Activated CD4-positive, alpha-beta memory T cell treated with anti-CD3 and anti-CD28 coated beads for 36 hours (primary cell): ENCODE measurements around the gene ZNF385B. TPM values are rescaled to one million over a fixed set of nuclear protein-coding genes. Genes with fewer than 3 reads are reported as not detected.
"Not testable (repeated sequence)": the region's sequence is repeated elsewhere in the genome, so short reads cannot be mapped to it uniquely, and the experiment has no call there.

ENCODE experiments used
- CTCF ChIA-PET: fragments of 350-600 bp; sonication (Branson Sonifier 250); formaldehyde crosslinking; loops from one replicate; lab custom pipeline; 2021; ENCODE audit warnings: antibody characterized with exemption, inconsistent platforms; lab: Charles Lee
- POLR2A ChIA-PET: fragments of 350-600 bp; sonication (Branson Sonifier 250); formaldehyde crosslinking; loops from one replicate; lab custom pipeline; 2021; ENCODE audit warnings: antibody characterized with exemption; lab: Charles Lee
- DNase-seq: peaks from one replicate; pipeline ENCODE4 v3.0.0-alpha.2; 2020
- H3K27ac Mint-ChIP-seq: one replicate; pipeline ENCODE4 v1.8.0; 2021; ENCODE audit warnings: mixed read lengths
- H3K27me3 Mint-ChIP-seq: one replicate; pipeline ENCODE4 v1.8.0; 2021; ENCODE audit warnings: mixed read lengths
- H3K36me3 Mint-ChIP-seq: one replicate; pipeline ENCODE4 v1.8.0; 2021; ENCODE audit warnings: mixed read lengths
- H3K4me1 Mint-ChIP-seq: one replicate; pipeline ENCODE4 v1.8.0; 2021; ENCODE audit warnings: low read depth, mixed read lengths
- H3K4me3 Mint-ChIP-seq: one replicate; pipeline ENCODE4 v1.8.0; 2021; ENCODE audit warnings: mild to moderate bottlenecking, mixed read lengths
- H3K9me3 Mint-ChIP-seq: one replicate; pipeline ENCODE4 v1.8.0; 2021; ENCODE audit warnings: mixed read lengths
- intact Hi-C: fragments of 100-400 bp; cut with micrococcal nuclease; formaldehyde crosslinking; loops from one replicate; pipeline ENCODE4 v1.15.1; 2023
- total RNA-seq, 2 experiments: library from RNA; stranded (reverse); gene quantifications; one replicate each; pipeline ENCODE4 v1.2.3, GENCODE V29; 2021

The ZNF385B gene
- total RNA-seq, 2 experiments from 2014 or later, result not detected

- CTCF ChIA-PET, result no interaction called here
- POLR2A ChIA-PET, result no interaction called here
- no peaks in the 10 kb centered on the region for H3K4me1 Mint-ChIP-seq
- no peaks in the 10 kb centered on the region for H3K9me3 Mint-ChIP-seq
- H3K27ac Mint-ChIP-seq, result no peak overlapping the region
- no peak overlapping the region for H3K4me3 Mint-ChIP-seq
- no peaks in the 10 kb centered on the region for H3K36me3 Mint-ChIP-seq
- H3K27me3 Mint-ChIP-seq, result peaks cover 3% of the 10 kb centered on the region
- DNase-seq, result no peak
- intact Hi-C loops, result no loop called here
Measured at GRCh38 chr2:179790235-179791217, 70.9 kb downstream of the ZNF385B start.

GRCh38 chr2:179788104-179788503 is 73.3 kb downstream of the ZNF385B start:
- Mint-ChIP-seq H3K27me3 (no peaks in the 10 kb centered on the region), H3K4me1 (no peaks in the 10 kb centered on the region)

GRCh38 chr2:179787601-179788000 is 73.8 kb downstream of the ZNF385B start:
- Mint-ChIP-seq H3K4me1 (no peaks in the 10 kb centered on the region), H3K27ac (no peak overlapping the region), H3K4me3 (no peak overlapping the region), H3K9me3 (peaks cover 2% of the 10 kb centered on the region), H3K27me3 (no peaks in the 10 kb centered on the region), H3K36me3 (no peaks in the 10 kb centered on the region)
- ChIA-PET CTCF (no interaction called here), POLR2A (no interaction called here)
- no peak for DNase-seq
- intact Hi-C loops, result no loop called here

More at GRCh38 chr2:179788104-179788503, 73.3 kb downstream of the ZNF385B start:
- DNase-seq, result no peak
- CTCF ChIA-PET, result no interaction called here
- intact Hi-C loops, result no loop called here
- no peaks in the 10 kb centered on the region for H3K36me3 Mint-ChIP-seq
- H3K4me3 Mint-ChIP-seq, result no peak overlapping the region
- H3K27ac Mint-ChIP-seq, result no peak overlapping the region
- H3K9me3 Mint-ChIP-seq, result peaks cover 2% of the 10 kb centered on the region
- POLR2A ChIA-PET, result no interaction called here

GRCh38 chr2:179785902-179786301 is 75.5 kb downstream of the ZNF385B start:
- H3K4me3 Mint-ChIP-seq, result no peak overlapping the region
- no peaks in the 10 kb centered on the region for H3K36me3 Mint-ChIP-seq
- intact Hi-C loops, result no loop called here
- CTCF ChIA-PET, result no interaction called here
- peaks cover 2% of the 10 kb centered on the region for H3K9me3 Mint-ChIP-seq
- H3K4me1 Mint-ChIP-seq, result no peaks in the 10 kb centered on the region
- H3K27me3 Mint-ChIP-seq, result no peaks in the 10 kb centered on the region
- POLR2A ChIA-PET, result no interaction called here
- no peak overlapping the region for H3K27ac Mint-ChIP-seq
- DNase-seq, result no peak

- H3K27me3 Mint-ChIP-seq, POLR2A ChIA-PET, H3K9me3 Mint-ChIP-seq, H3K4me1 Mint-ChIP-seq, intact Hi-C loops, CTCF ChIA-PET, H3K36me3 Mint-ChIP-seq, H3K4me3 Mint-ChIP-seq, H3K27ac Mint-ChIP-seq, DNase-seq: not testable (repeated sequence)
Measured at GRCh38 chr2:179782346-179782745, 79.1 kb downstream of the ZNF385B start.

GRCh38 chr2:179773986-179774385 is 87.4 kb downstream of the ZNF385B start:
- no peaks in the 10 kb centered on the region for H3K36me3 Mint-ChIP-seq
- intact Hi-C loops, result no loop called here
- POLR2A ChIA-PET, result no interaction called here

GRCh38 chr2:179772346-179772745 is 89.1 kb downstream of the ZNF385B start:
- CTCF ChIA-PET, result no interaction called here

More at GRCh38 chr2:179773986-179774385, 87.4 kb downstream of the ZNF385B start:
- CTCF ChIA-PET, result no interaction called here
- Mint-ChIP-seq H3K9me3 (no peaks in the 10 kb centered on the region), H3K4me1 (no peaks in the 10 kb centered on the region), H3K4me3 (no peak overlapping the region), H3K27ac (no peak overlapping the region), H3K27me3 (peaks cover 6% of the 10 kb centered on the region)
- DNase-seq, result no peak

GRCh38 chr2:179771791-179772190 is 89.6 kb downstream of the ZNF385B start:
- intact Hi-C loops, result no loop called here
- no peak for DNase-seq
- Mint-ChIP-seq H3K36me3 (no peaks in the 10 kb centered on the region), H3K27ac (no peak overlapping the region), H3K27me3 (peaks cover 6% of the 10 kb centered on the region), H3K4me3 (no peak overlapping the region), H3K4me1 (no peaks in the 10 kb centered on the region), H3K9me3 (no peaks in the 10 kb centered on the region)
- ChIA-PET POLR2A (no interaction called here), CTCF (no interaction called here)

More at GRCh38 chr2:179772346-179772745, 89.1 kb downstream of the ZNF385B start:
- Mint-ChIP-seq H3K36me3 (no peaks in the 10 kb centered on the region), H3K4me3 (no peak overlapping the region), H3K4me1 (no peaks in the 10 kb centered on the region), H3K27ac (no peak overlapping the region), H3K9me3 (no peaks in the 10 kb centered on the region), H3K27me3 (peaks cover 6% of the 10 kb centered on the region)
- POLR2A ChIA-PET, result no interaction called here
- intact Hi-C loops, result no loop called here
- no peak for DNase-seq

- POLR2A ChIA-PET, result no interaction called here
- CTCF ChIA-PET, result no interaction called here
Measured at GRCh38 chr2:179770029-179770428, 91.4 kb downstream of the ZNF385B start.

GRCh38 chr2:179769323-179769722 is 92.1 kb downstream of the ZNF385B start:
- ChIA-PET CTCF (no interaction called here), POLR2A (no interaction called here)
- no peak for DNase-seq
- intact Hi-C loops, result no loop called here
- peaks cover 7% of the 10 kb centered on the region for H3K27me3 Mint-ChIP-seq
- no peaks in the 10 kb centered on the region for H3K4me1 Mint-ChIP-seq
- H3K9me3 Mint-ChIP-seq, result no peaks in the 10 kb centered on the region
- H3K4me3 Mint-ChIP-seq, result no peak overlapping the region
- H3K36me3 Mint-ChIP-seq, result no peaks in the 10 kb centered on the region
- H3K27ac Mint-ChIP-seq, result no peak overlapping the region

More at GRCh38 chr2:179770029-179770428, 91.4 kb downstream of the ZNF385B start:
- DNase-seq, result no peak
- Mint-ChIP-seq H3K4me3 (no peak overlapping the region), H3K9me3 (no peaks in the 10 kb centered on the region), H3K27me3 (peaks cover 6% of the 10 kb centered on the region), H3K4me1 (no peaks in the 10 kb centered on the region), H3K36me3 (no peaks in the 10 kb centered on the region), H3K27ac (no peak overlapping the region)
- intact Hi-C loops, result no loop called here

- H3K4me1 Mint-ChIP-seq, result no peaks in the 10 kb centered on the region
- no peak overlapping the region for H3K27ac Mint-ChIP-seq
- ChIA-PET CTCF (no interaction called here), POLR2A (no interaction called here)
- no peaks in the 10 kb centered on the region for H3K36me3 Mint-ChIP-seq
- H3K9me3 Mint-ChIP-seq, result no peaks in the 10 kb centered on the region
- intact Hi-C loops, result no loop called here
- no peak overlapping the region for H3K4me3 Mint-ChIP-seq
- DNase-seq, result no peak
- peaks cover 4% of the 10 kb centered on the region for H3K27me3 Mint-ChIP-seq
Measured at GRCh38 chr2:179768765-179769164, 92.6 kb downstream of the ZNF385B start.

GRCh38 chr2:179765666-179766065 is 95.7 kb downstream of the ZNF385B start:
- Mint-ChIP-seq H3K36me3 (no peaks in the 10 kb centered on the region), H3K27ac (no peak overlapping the region), H3K4me3 (no peak overlapping the region), H3K9me3 (peaks cover 2% of the 10 kb centered on the region), H3K4me1 (no peaks in the 10 kb centered on the region), H3K27me3 (peaks cover 3% of the 10 kb centered on the region)
- ChIA-PET POLR2A (no interaction called here), CTCF (no interaction called here)
- no peak for DNase-seq
- intact Hi-C loops, result no loop called here
